ENCODE data around the gene SLIT3.

DNA sequence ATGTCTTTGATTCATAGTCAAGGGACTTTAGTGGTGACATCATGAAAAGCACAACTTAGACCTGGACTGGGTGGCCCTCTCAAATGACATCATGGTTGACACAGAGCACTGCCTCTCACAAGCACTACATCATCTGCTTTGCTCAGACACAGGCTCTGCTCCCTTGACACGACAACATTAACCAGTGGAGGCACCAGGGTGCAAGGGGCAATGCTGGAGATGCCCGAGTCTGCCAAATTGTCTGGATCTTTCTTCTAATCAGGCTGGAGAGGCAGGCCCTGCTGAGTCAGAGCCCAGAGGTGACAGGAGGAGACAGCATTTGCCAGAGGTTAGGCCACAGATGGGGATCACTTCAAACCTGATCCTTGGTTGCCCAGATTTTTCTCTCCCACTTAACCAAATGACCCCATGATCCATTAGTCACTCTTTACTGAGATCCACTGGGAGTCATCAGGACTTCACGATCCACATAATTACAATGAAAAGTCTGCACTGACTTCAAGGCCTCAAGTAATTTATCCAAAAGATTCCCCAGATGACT, 174.4 kb downstream of the SLIT3 start:
- TF ChIP-seq POLR2A (IDR thresholded peaks at IDR 0.05) = no peak
- no peak for TF ChIP-seq CTCF (IDR thresholded peaks at IDR 0.05)
